Choroid plexus epithelial cell (primary cell): ENCODE data around the gene VEGFA.

Experiments
- DNase-seq: peaks from one replicate; pipeline ENCODE4 v3.0.0-alpha.2; 2010; ENCODE audit warnings: low read depth
- H3K4me3 ChIP-seq: 2 replicates; pipeline ENCODE4 v1.5.1; 2011; ENCODE audit warnings: low read depth, mild to moderate bottlenecking, control low read depth, low read length, moderate library complexity
- TF ChIP-seq, protein P1 (sequence below): conservative IDR thresholded peaks from 2 replicates; pipeline ENCODE4 v1.5.1; 2011; ENCODE audit warnings: low read depth, mild to moderate bottlenecking, control low read depth, inconsistent platforms, low read length, moderate library complexity

Gene VEGFA

DNA sequence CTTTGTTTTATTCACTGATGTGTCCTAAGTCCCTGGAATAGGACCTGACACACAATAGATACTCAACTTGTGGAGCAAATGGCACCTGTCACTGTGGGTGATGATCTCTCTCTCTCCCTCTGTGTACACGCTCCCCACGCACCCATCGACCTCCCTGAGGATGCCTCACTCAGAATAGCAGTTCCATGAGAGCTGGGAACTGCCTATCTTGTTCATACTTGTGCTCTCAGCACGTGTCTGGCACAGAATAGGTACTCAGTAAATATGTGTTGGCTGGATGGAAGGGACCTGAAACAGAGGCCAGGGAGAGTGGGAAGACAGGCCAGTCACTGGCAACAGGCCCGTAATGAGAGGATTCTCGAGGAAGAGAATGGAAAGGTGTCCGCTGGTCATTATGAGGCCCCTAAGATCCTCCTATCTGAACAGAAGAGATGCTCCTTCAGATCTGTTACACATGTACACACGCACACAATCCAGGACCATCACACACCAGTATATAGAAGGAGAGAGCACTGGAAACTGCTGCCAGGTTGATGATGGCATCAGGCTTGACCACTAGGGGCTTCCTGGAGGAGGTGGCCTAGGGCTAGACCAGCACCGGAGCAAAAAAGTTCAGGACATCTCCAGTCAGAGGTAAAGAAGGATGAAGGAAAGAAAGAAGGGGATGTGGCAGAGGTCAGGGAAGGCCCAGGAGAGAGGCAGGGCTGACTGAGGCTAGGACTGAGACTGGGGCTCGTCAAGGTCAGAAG is 30.9 kb downstream of the VEGFA start:
- TF ChIP-seq, protein P1, sequence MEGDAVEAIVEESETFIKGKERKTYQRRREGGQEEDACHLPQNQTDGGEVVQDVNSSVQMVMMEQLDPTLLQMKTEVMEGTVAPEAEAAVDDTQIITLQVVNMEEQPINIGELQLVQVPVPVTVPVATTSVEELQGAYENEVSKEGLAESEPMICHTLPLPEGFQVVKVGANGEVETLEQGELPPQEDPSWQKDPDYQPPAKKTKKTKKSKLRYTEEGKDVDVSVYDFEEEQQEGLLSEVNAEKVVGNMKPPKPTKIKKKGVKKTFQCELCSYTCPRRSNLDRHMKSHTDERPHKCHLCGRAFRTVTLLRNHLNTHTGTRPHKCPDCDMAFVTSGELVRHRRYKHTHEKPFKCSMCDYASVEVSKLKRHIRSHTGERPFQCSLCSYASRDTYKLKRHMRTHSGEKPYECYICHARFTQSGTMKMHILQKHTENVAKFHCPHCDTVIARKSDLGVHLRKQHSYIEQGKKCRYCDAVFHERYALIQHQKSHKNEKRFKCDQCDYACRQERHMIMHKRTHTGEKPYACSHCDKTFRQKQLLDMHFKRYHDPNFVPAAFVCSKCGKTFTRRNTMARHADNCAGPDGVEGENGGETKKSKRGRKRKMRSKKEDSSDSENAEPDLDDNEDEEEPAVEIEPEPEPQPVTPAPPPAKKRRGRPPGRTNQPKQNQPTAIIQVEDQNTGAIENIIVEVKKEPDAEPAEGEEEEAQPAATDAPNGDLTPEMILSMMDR, result peak; percentile 12
- no peak for DNase-seq
- no peak overlapping the region for H3K4me3 ChIP-seq

DNA sequence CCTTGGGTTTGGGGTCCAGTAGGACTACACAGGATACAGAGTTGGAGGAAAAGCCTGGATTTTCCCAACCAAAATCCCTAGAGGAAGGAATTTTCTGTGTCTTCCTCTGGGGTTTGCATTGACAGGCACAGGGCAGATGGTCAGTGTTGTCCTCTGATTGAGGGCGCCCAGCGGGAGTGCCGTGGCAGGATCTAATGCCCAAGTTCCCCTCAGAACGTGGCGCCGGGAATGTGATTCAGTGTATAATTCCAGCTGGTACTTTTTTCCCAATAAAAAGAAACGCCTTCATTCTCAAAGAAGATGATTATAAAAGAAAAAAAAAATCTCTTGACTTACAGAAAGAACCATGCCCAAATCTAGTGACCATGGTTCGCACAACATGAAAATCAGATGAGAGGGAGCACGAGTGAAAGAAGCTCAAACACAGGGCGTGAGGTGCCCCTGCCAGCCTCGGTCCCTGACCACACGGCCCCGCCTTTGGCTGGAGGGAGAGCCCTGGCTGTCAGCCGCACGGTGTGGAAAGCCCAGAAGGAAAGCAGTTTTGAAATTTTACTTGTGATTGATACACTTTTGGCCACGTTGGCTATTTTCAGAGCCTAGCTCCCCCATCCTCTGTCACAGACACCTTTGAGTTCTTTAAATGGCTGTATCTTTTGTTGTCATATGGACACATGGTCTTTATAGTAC is 31.6 kb downstream of the VEGFA start:
- TF ChIP-seq, protein P1, result no peak
- DNase-seq, result no peak
- H3K4me3 ChIP-seq, result no peak overlapping the region

DNA sequence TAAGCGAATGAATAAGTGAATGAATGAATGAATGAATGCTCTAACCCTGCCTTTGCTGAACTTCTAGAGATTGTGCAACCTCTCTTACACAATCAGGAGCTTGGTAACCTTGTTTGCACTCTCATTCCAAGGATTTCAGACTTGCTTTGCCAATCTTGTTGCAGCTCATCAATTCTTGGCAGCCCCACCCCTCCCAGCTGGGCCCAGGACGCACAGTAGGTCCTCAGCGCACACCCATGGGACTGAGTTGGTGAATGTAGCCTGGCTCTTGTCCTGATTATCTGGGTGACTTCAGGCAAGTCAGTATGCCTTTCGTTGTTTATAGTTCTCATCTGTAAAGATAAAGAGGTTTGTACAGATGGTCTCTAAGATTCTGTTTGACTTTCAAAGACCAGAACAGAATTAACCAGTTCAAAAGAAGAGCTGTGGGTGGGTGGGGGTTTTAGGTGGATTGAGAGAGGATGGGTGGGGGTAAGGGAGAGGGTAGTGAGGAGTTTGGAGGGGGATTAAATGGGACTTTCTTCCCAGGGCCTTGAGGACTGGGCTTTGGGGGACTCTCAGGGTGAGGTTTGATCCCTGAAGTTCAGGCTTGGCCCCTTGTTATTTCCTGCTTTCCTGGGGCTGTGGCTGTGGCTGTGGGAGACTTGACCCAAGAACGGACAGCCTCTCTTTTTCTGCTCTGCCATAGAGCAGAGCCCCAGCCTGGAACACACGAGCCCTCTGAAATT is 33.2 kb downstream of the VEGFA start:
- TF ChIP-seq, protein P1, result no peak
- no peak overlapping the region for H3K4me3 ChIP-seq
- peak; percentile 44 for DNase-seq

DNA sequence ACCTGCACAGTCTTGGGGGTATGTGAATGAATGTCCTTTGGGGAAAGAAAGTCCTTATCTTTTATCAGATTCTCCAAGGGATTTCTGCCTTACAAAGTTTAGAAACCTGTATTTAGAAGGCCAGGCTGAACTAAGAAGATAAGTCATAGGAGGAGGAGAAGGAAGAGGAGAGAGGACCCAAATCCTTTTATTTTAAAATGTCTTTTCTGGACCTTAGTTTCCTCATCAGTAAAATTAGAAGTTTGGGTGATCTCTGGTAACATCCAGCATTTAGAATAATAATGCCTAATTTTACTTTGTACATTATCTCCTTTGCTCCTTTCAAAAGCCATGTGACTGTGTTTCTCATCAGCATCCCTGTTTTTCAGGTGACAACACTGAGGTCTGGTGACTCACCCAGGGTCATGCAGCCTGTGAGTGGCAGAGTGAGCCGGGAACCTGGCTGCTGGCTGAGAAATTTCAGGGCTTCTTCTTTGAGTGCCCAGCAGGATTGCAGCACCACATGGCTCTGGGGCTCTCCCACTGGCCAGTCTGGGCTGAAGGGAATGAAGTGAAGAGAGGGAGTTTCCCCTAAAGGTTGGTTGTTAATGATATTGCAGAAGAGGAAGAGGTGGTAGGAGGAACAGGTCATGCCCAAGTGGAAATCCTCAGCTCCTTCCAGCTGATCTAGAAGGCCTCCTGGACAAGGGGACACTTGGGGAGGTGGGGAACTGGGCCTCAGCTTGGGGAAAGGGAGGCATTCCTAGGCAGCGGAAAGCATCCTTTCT is 34.0 kb downstream of the VEGFA start:
- DNase-seq, result peak; percentile 51
- TF ChIP-seq, protein P1, result no peak
- no peak overlapping the region for H3K4me3 ChIP-seq

DNA sequence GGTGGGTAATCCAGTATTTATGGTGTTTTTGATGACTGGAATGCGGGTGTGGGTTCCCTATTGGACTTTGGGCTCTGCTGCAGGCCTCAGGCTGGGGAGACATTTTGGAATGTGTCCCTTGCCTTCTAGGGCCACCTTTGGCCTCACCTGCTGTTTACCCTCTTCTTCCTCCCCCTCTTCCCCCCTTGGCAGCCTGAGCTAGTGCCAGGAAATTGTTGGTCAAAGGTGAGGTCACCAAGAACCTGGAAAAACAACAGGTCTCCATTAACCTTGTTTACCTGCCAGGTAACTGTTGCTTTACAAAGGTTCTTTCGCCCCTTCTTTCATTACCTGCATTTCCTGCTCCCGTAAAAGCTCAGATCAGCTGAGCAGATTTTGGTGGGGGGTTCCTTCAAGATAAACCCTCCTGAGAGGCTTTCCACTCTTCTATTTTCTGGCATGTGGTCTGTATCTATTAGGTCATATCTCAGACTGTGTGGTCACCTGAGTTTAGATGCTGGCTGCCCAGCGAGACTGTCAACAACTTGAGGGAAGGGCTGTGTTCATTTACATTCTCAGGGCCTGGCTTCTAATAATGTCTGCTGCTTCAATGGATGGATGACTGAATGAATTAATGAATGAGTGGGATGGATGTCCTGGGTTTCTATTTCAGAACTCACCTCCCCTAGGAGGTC is 34.7 kb downstream of the VEGFA start:
- no peak overlapping the region for H3K4me3 ChIP-seq
- TF ChIP-seq, protein P1, result no peak
- DNase-seq, result no peak

DNA sequence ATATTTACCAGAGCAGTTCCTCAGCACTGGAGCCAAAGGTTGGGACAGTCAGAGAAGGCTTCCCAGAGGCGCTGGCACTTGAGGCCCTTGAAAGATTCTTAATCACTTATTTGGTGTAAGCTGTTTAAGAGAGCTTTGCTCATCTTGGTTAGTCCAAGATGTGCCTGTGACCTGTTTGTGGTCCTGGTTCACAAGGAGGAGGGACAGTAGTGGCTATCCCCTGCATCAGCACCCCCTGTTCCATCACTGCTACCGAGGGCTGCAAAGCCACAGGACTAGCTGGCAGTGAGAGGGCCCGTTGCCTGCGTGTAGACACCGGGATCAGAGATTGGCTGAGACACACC is 35.7 kb downstream of the VEGFA start:
- TF ChIP-seq, protein P1, result no peak
- H3K4me3 ChIP-seq, result no peak overlapping the region
- no peak for DNase-seq
